ENCODE data around the gene METTL23.

- TF ChIP-seq SP1 (IDR thresholded peaks at IDR 0.05; ENCODE audit: low read depth) (no peak), CTCF (IDR thresholded peaks at IDR 0.05 in 2 of 3, conservative IDR thresholded peaks at IDR 0.05 in 1 of 3; ENCODE audit: borderline replicate concordance in 1 of 3, insufficient read depth in 1 of 3, low read depth in 2 of 3, low read length in 2 of 3) (no peak)
Observed at GRCh38 chr17:76757256-76757655, 30.6 kb downstream of the METTL23 start.

Measured in HCT116 (cell line).